Activated T-cell treated with anti-CD3 and anti-CD28 coated beads, Interleukin-2, amount 50 U/mL, for 4 hours (primary cell): ENCODE data around the gene IFT122. TPM values are rescaled to one million over a fixed set of nuclear protein-coding genes. Genes with fewer than 3 reads are reported as not detected.
"Not testable (repeated sequence)": the region's sequence is repeated elsewhere in the genome, so short reads cannot be mapped to it uniquely, and the experiment has no call there.

ENCODE experiments used
- ATAC-seq, 2 donors: fragments of 200-7000 bp; cut with Tn5 transposase; one replicate each; pipeline ENCODE4 v1.10.0; 2021
- DNase-seq: peaks from one replicate; pipeline ENCODE4 v3.0.0-alpha.2; 2020
- H3K27me3 Mint-ChIP-seq: one replicate; pipeline ENCODE4 v1.8.0; 2021; ENCODE audit warnings: low read depth, mixed read lengths
- H3K36me3 Mint-ChIP-seq: one replicate; pipeline ENCODE4 v1.8.0; 2022; ENCODE audit warnings: mixed read lengths; ENCODE audit not compliant: insufficient read depth
- H3K4me1 Mint-ChIP-seq: one replicate; pipeline ENCODE4 v1.8.0; 2021; ENCODE audit warnings: low read depth, mixed read lengths
- H3K4me3 Mint-ChIP-seq: one replicate; pipeline ENCODE4 v1.8.0; 2021; ENCODE audit warnings: mild to moderate bottlenecking, moderate library complexity, mixed read lengths
- H3K9me3 Mint-ChIP-seq: one replicate; pipeline ENCODE4 v1.8.0; 2021; ENCODE audit warnings: mixed read lengths
- total RNA-seq, 3 donors: library from RNA; stranded (reverse); gene quantifications; one replicate each; pipeline ENCODE4 v1.2.1, GENCODE V29; 2021

IFT122 gene
- total RNA-seq, 3 donors from 2014 or later: 8.7 to 9.7 (median 8.9) TPM

DNA sequence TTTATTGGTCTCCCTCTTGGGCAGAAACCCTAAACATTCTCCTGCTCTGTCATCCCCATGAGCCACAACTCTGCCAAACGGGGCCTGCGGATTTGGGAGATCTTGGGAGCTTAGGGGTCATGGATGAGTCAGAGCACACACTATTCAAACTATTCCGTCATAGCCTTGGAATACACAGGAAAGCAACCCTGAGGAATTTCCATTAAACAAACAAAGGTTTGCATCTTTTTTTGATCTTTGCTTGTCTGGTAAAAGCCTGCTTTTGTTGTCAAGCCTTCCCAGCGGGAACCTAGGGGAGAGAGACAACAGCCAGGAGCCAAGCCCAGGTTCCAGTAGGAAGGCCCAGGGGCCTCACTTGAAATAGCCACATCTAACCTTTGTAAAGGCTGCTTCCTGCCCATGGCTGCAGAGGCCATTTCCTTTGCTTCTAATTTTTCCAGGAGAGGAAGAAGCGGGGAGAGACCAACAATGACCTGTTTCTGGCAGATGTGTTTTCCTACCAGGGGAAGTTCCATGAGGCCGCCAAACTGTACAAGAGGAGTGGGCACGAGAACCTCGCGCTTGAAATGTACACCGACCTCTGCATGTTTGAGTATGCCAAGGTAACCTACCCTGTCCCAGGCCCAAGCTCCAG is 55.1 kb downstream of the IFT122 start:
- H3K27me3 Mint-ChIP-seq, ATAC-seq, DNase-seq, H3K4me3 Mint-ChIP-seq, H3K9me3 Mint-ChIP-seq, H3K4me1 Mint-ChIP-seq: not testable (repeated sequence)
- H3K36me3 Mint-ChIP-seq: peaks cover 11% of the 10 kb centered on the region

DNA sequence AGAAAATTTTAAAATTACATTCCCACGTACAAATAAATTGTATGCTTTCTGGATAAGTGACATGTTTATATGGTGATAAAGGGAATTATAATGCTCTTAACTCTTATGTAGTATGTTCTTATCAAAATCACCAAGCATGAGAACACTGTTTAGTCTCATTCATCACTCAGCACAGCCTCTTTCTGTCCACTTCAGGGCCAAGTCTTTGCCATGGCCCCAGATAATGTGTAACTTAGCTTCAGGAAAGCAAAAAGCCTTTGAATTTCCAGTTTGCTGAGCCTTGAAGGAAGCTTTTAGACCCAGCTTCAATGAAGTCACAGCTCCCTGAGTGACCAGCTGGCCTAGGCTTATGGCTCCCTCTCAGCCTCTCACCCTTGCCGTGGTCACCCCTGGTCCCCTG is 57.9 kb downstream of the IFT122 start:
- H3K9me3 Mint-ChIP-seq, H3K27me3 Mint-ChIP-seq, ATAC-seq, H3K4me3 Mint-ChIP-seq, DNase-seq, H3K4me1 Mint-ChIP-seq: not testable (repeated sequence)
- peaks cover 21% of the 10 kb centered on the region for H3K36me3 Mint-ChIP-seq

DNA sequence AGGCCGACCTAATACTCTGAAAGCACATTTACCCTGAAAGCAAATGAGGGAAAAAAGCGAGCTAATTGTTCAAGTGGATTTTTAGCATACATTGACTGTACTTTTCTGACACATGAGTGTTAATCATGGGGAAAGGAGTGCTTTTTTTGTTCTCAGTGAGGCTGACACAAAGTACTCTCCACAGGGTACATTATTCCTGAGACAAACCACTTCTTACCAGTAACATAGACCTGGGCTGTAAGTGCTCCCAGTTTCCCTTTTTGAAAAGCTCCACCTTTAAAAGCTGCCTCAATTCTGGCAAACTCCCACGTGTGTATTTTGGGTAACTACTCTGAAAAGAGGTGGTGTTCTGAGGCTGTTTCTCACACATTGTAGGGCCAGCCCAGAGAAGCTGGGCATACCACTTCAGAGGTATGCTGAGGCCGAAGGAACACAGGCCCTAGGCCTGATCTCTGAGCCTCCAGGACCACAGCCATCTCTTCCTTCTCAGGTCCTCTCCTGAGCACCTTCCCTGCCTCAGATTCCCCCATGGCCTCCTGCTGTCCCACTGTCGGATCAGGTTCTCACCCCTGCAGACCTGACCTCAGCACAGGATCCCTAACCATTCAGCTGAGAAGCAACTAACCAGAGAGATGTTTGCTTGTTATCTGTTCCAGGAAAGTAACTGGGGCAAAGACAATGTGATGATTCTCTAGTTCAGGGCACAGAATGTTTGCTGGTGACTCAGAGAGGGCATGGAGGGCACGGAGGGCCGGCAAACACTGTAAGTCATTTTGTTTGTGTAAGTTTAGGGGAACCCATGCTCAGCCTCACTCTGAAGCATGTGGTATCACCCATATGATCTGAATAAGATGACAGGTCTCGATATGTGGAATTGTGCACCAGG is 58.8 kb downstream of the IFT122 start:
- H3K27me3 Mint-ChIP-seq, H3K4me1 Mint-ChIP-seq, H3K4me3 Mint-ChIP-seq, H3K9me3 Mint-ChIP-seq, DNase-seq, ATAC-seq: not testable (repeated sequence)
- H3K36me3 Mint-ChIP-seq: peaks cover 22% of the 10 kb centered on the region

DNA sequence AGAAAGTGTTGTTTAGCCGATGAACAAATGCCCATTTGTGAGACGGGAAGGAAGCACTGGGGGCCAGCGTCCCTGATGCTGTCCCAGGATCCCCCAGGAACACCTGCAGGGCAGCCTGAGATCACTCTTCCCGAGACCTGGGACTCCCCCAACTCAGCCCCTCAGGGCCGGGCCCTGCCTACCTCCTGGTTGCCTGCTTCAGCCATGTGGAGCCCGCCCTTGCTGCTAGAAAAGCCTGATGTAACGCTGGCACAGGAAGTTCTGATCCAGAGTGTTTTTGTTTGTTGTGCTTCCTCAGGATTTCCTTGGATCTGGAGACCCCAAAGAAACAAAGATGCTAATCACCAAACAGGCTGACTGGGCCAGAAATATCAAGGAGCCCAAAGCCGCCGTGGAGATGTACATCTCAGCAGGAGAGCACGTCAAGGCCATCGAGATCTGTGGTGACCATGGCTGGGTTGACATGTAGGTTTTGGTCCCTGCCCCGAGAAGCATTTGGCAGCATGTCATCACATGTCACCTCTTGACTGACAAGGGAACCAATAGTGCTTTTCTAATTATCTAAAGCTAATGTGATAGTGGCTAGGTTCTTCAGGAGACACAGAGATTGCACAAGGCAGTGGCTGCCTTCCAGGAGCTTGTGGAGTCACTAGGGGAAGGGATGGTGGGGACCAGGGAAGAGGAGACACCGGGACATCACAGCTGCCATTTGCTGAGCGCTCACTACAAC is 59.7 kb downstream of the IFT122 start:
- not testable (repeated sequence) for ATAC-seq, H3K4me3 Mint-ChIP-seq, DNase-seq, H3K27me3 Mint-ChIP-seq, H3K9me3 Mint-ChIP-seq, H3K4me1 Mint-ChIP-seq
- H3K36me3 Mint-ChIP-seq: peaks cover 17% of the 10 kb centered on the region

DNA sequence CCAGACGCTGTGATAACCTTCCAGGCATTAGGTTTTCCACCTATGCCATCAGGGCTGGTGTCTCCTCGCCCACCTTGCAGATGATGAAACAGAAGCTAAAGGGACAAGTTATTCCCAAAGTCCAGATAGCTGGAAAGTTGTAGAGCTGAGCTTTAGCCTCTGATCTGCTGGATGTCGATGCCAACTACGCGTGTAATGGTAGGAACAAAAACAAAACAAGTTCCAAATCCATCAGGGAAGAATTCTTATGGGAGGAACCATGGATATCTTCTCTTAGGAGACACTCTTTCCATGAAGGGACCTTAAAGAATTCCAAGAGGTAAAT is 60.3 kb downstream of the IFT122 start:
- no peaks in the 10 kb centered on the region for H3K27me3 Mint-ChIP-seq
- H3K4me3 Mint-ChIP-seq: no peak overlapping the region
- no peaks in the 10 kb centered on the region for H3K9me3 Mint-ChIP-seq
- no peaks in the 10 kb centered on the region for H3K4me1 Mint-ChIP-seq
- no peak for ATAC-seq
- H3K36me3 Mint-ChIP-seq: peaks cover 17% of the 10 kb centered on the region
- DNase-seq: no peak

DNA sequence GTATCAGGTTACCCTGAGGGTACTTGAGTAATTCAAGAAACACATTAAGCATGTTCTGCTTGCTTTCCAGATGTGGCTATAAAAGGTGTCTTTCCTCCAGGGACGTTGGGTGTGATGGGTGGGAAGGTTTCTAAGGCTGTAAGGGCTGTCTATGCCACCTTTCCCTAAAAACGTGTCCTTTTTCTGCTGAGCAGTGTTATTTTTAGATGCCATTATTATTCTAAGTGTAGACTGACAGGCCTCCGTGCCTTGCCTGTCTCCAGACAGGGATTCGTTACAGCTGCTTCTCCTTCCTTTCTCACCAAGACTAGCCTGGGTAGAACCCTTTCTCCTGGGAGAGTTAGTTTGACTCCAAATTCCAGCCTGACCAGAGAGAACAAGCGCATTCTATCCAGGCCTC is 61.6 kb downstream of the IFT122 start:
- DNase-seq: no peak
- Mint-ChIP-seq H3K36me3 (peaks cover 20% of the 10 kb centered on the region), H3K4me3 (no peak overlapping the region), H3K27me3 (no peaks in the 10 kb centered on the region), H3K4me1 (no peaks in the 10 kb centered on the region), H3K9me3 (no peaks in the 10 kb centered on the region)
- ATAC-seq: no peak

DNA sequence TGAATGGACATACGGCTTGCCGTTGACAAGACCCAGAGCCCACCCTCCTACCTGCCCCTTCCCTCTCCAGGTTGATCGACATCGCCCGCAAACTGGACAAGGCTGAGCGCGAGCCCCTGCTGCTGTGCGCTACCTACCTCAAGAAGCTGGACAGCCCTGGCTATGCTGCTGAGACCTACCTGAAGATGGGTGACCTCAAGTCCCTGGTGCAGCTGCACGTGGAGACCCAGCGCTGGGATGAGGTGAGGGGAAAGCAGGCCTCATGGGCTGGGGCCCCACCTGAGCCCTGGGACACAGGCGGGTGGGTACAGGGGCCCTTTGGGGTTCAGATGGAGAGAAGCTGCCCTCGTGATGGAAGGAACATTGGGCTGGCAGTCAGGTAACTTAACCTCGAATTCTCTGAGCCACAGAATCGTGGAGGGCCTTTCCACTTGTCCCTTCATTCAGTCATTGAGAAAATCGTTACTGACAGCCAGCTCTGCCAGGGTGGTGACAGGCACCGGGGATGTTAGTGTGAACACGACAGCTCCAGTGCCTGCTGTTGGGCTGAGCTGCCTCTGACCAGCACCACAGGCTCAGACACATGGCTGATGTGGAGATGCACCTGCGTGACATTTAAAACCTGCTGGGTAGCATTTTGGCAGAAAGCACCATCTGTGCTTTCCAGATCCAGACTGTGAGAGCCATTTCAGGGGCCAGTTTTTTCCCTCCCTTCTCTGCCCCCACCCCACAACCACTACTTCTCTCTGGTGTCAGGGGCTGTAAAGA is 62.8 kb downstream of the IFT122 start:
- DNase-seq (no peak), ATAC-seq (no peak)
- Mint-ChIP-seq H3K27me3 (no peaks in the 10 kb centered on the region), H3K4me1 (no peaks in the 10 kb centered on the region), H3K4me3 (no peak overlapping the region), H3K36me3 (peaks cover 20% of the 10 kb centered on the region), H3K9me3 (no peaks in the 10 kb centered on the region)

DNA sequence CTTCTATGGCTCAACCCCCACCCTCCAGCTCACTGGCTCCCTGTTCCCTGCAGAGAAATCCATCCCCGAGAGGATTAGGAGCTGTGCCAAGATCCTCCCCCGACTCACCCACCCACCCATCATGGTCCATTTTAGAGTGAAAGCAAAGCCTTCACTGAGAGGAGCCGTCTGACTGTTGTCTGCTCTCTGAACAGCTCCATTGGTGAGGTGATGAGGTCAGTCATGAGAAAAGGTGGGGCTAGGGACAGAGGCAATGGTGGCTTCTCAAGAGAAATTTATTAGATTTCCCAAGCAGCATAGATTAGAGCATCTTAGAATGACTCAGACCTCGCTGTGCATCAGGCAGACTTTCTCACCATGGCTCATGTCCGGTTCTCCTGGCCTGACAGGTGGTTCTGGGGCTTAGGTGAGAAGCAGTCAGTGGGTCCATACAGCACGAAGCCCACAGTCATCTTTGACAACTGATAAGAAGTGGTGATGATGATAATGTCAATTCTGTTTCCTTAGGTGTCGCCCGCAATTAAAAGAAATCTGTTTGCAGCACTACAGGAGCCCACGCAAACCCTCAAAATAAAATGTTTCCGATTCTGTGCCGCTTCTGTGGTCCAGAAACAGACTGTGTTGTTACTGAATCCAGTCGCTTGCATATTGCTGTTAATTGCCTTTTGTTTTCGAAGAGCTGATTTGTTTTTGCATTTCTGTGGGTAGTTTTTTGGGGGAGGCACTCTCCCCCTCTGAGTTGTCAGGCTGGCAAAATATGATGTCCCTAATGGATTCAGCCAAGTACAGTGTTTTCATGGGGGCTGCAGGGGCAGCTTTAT is 63.7 kb downstream of the IFT122 start:
- Mint-ChIP-seq H3K4me1 (no peaks in the 10 kb centered on the region), H3K9me3 (no peaks in the 10 kb centered on the region), H3K4me3 (no peak overlapping the region), H3K27me3 (no peaks in the 10 kb centered on the region), H3K36me3 (peaks cover 20% of the 10 kb centered on the region)
- ATAC-seq: no peak
- no peak for DNase-seq

DNA sequence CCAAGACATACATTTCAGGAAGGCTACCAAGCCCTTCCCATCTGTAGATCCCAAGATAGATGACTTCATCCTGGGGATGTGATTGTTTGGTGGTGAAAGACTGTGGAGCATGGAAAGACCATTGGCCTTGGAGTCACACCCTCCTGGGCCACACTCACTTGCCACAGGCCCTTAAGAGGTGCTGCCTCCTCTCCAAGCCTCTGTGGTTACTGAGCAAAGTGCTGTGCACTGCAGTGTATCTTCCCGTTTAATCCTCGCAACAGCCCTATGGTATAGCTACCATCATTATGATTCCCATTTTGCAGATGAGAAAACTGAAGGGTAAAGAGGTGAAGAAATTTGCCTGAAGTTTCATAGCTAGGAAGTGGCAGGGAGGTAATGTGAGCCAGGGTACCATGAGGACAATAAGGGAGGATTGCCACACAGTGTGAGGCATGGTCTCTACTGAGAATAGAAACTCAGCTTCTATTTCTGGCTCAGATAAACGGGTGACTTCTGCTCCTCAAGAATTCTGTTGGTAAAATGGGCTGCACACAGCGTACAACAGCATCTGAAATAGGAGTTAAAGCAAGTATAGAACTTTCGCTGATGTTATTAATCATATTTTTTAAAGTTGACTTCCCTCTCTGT is 64.6 kb downstream of the IFT122 start:
- peaks cover 20% of the 10 kb centered on the region for H3K36me3 Mint-ChIP-seq
- no peak for DNase-seq
- no peaks in the 10 kb centered on the region for H3K27me3 Mint-ChIP-seq
- no peaks in the 10 kb centered on the region for H3K9me3 Mint-ChIP-seq
- no peak overlapping the region for H3K4me3 Mint-ChIP-seq
- no peaks in the 10 kb centered on the region for H3K4me1 Mint-ChIP-seq
- no peak for ATAC-seq

DNA sequence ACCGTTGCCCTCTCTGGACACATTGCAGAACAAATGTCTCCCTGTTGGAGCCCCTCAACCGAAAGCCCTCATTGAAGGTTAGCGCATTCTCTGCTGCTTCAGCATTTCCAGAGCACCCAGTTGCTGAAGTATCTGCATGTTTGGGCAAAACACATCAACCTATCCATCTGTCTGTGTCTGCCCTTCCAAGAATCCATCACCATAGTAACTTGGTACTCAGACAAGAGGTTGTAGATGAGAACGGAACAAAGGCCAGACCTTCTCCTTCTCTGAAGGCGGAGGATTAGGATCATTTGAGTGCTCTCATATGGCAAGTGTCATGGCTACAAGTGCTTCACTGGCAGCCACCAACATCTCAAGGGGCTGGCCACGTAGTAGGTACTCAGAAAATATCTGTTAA is 65.3 kb downstream of the IFT122 start:
- Mint-ChIP-seq H3K27me3 (no peaks in the 10 kb centered on the region), H3K36me3 (peaks cover 14% of the 10 kb centered on the region), H3K4me1 (no peaks in the 10 kb centered on the region), H3K4me3 (no peak overlapping the region), H3K9me3 (no peaks in the 10 kb centered on the region)
- ATAC-seq (no peak), DNase-seq (no peak)

DNA sequence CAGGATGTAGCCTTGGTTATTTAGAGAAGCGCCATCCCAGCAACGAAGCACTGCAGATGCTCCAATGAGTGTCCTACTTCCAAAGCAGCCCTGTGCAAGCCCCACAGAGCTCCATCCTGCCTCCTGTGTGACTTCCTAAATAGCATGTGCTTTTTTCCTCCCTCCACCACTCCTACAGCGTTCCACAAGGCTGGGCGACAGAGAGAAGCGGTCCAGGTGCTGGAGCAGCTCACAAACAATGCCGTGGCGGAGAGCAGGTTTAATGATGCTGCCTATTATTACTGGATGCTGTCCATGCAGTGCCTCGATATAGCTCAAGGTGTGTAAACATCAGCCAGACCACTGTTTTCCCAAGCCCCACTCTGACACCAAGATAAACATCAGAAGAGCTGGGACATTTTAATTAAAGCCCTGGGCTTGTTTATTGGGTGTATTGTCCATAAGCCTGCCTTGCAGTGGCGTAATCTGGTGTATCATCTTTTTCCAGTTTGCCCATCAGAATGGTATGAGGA is 66.3 kb downstream of the IFT122 start:
- H3K36me3 Mint-ChIP-seq: peaks cover 6% of the 10 kb centered on the region
- DNase-seq (no peak), ATAC-seq (no peak)
- no peak overlapping the region for H3K4me3 Mint-ChIP-seq
- peaks cover 2% of the 10 kb centered on the region for H3K4me1 Mint-ChIP-seq
- H3K27me3 Mint-ChIP-seq: no peaks in the 10 kb centered on the region
- no peaks in the 10 kb centered on the region for H3K9me3 Mint-ChIP-seq

DNA sequence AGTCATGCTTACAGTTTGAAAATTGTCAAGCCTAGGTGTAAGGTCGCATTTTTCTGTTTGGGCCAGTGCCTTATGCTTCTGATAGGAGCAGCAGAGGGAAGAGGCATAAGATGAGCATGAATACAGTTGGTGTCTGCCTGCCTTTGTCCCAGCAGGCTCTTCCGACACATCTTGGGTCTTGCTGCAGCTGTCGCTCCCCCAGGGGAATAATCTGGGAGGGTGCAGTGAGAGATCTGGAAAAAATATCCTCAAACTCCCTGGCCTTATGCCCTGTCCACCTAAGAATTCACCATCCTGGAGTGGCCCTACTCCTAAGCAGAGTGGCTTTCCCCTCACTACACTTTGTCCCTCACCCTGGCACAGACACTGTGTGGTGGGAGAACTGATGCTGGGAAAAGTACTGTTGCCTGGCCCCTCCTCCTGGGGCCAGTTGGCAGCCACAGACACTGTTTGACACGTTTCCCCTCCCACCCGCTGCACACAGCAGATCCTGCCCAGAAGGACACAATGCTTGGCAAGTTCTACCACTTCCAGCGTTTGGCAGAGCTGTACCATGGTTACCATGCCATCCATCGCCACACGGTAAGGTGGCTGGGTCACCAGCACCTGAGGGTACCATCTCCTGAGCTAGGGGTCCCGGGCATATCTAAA is 67.3 kb downstream of the IFT122 start:
- Mint-ChIP-seq H3K27me3 (no peaks in the 10 kb centered on the region), H3K36me3 (peaks cover 6% of the 10 kb centered on the region), H3K4me3 (no peak overlapping the region), H3K4me1 (peaks cover 2% of the 10 kb centered on the region), H3K9me3 (no peaks in the 10 kb centered on the region)
- ATAC-seq (no peak), DNase-seq (no peak)

DNA sequence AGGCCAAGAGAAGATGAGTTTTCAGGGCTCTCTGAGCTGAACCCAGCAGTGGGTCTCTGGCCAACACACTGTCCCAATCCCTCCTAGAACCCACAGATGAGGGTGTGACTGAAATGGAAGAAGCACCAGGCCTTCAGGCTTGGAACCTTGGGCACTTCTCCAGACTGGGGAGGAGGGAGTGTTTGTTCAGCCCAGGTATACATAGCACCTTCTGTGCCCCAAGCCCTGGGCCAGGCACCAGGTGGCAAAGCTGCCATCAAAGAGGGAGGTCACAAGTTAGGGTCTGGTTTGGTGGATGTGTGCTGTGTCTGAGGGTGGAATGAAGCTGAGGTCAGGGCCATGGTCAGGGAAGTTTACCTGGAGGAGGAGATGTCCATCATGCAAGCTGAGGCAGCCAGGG is 72.6 kb downstream of the IFT122 start:
- Mint-ChIP-seq H3K36me3 (peaks cover 7% of the 10 kb centered on the region), H3K4me1 (peaks cover 2% of the 10 kb centered on the region), H3K27me3 (no peaks in the 10 kb centered on the region), H3K9me3 (no peaks in the 10 kb centered on the region), H3K4me3 (no peak overlapping the region)
- DNase-seq (no peak), ATAC-seq (no peak)
